Right renal pelvis (tissue), 4 donors: ENCODE measurements around the gene ADIPOR1. TPM values are rescaled to one million over a fixed set of nuclear protein-coding genes. Genes with fewer than 3 reads are reported as not detected.

Experiments used
- DNase-seq, 4 donors: peaks; one replicate each; pipeline ENCODE4 v3.0.0-alpha.2; 2013; ENCODE audit warnings: low read depth in 4 of 4, low spot score in 3 of 4, missing footprints in 1 of 4
- polyA plus RNA-seq, 4 donors: library from polyadenylated mRNA; unstranded; fragments of 120-200 nt; gene quantifications; one replicate each; pipeline ENCODE4 v1.2.1, GENCODE V29; 2013; ENCODE audit not compliant: insufficient read length in 4 of 4

The ADIPOR1 gene
- polyA plus RNA-seq, 4 donors: 82.6 to 85.0 (median 83.9) TPM

- no peak for DNase-seq
Observed at GRCh38 chr1:202974856-202975255, 16.7 kb upstream of the ADIPOR1 start.

- no peak for DNase-seq
Observed at GRCh38 chr1:202972046-202972445, 13.9 kb upstream of the ADIPOR1 start.

- DNase-seq: no peak
Observed at GRCh38 chr1:202968895-202969295, 10.8 kb upstream of the ADIPOR1 start.

- DNase-seq: no peak
Observed at GRCh38 chr1:202968351-202968750, 10.2 kb upstream of the ADIPOR1 start.

- DNase-seq: peak in 1 of 4 donors; percentile 26
Observed at GRCh38 chr1:202967684-202968281, 9.7 kb upstream of the ADIPOR1 start.

GRCh38 chr1:202966006-202966898 is 8.1 kb upstream of the ADIPOR1 start:
- no peak for DNase-seq

- no peak for DNase-seq
Observed at GRCh38 chr1:202965422-202965821, 7.3 kb upstream of the ADIPOR1 start.

GRCh38 chr1:202964791-202965410 is 6.8 kb upstream of the ADIPOR1 start:
- DNase-seq: no peak

GRCh38 chr1:202961220-202961880 is 3.2 kb upstream of the ADIPOR1 start:
- no peak for DNase-seq

GRCh38 chr1:202959276-202959620 is 1.1 kb upstream of the ADIPOR1 start:
- DNase-seq: no peak

GRCh38 chr1:202958544-202959275 is 598 bp upstream of the ADIPOR1 start:
- DNase-seq: no peak

- DNase-seq: no peak
Observed at GRCh38 chr1:202956969-202957368, 1.1 kb downstream of the ADIPOR1 start.

GRCh38 chr1:202954057-202954745 is 3.9 kb downstream of the ADIPOR1 start:
- no peak for DNase-seq

GRCh38 chr1:202953392-202953791 is 4.7 kb downstream of the ADIPOR1 start:
- DNase-seq: no peak

GRCh38 chr1:202952818-202953217 is 5.3 kb downstream of the ADIPOR1 start:
- no peak for DNase-seq

GRCh38 chr1:202952099-202952498 is 6.0 kb downstream of the ADIPOR1 start:
- no peak for DNase-seq

- DNase-seq: no peak
Observed at GRCh38 chr1:202951437-202951836, 6.7 kb downstream of the ADIPOR1 start.

GRCh38 chr1:202945483-202945882 is 12.6 kb downstream of the ADIPOR1 start:
- no peak for DNase-seq

GRCh38 chr1:202944438-202944921 is 13.6 kb downstream of the ADIPOR1 start:
- no peak for DNase-seq

GRCh38 chr1:202942426-202942825 is 15.7 kb downstream of the ADIPOR1 start:
- no peak for DNase-seq
